Activated CD8-positive, alpha-beta memory T cell treated with anti-CD3 and anti-CD28 coated beads, Interleukin-2, amount 50 U/mL, for 24 hours (primary cell): ENCODE data around the gene MIX23.
"Not testable (repeated sequence)": the region's sequence is repeated elsewhere in the genome, so short reads cannot be mapped to it uniquely, and the experiment has no call there.

Experiments used
- DNase-seq: peaks from one replicate; pipeline ENCODE4 v3.0.0-alpha.2; 2020; ENCODE audit errors: extremely low read depth

Gene MIX23

DNA sequence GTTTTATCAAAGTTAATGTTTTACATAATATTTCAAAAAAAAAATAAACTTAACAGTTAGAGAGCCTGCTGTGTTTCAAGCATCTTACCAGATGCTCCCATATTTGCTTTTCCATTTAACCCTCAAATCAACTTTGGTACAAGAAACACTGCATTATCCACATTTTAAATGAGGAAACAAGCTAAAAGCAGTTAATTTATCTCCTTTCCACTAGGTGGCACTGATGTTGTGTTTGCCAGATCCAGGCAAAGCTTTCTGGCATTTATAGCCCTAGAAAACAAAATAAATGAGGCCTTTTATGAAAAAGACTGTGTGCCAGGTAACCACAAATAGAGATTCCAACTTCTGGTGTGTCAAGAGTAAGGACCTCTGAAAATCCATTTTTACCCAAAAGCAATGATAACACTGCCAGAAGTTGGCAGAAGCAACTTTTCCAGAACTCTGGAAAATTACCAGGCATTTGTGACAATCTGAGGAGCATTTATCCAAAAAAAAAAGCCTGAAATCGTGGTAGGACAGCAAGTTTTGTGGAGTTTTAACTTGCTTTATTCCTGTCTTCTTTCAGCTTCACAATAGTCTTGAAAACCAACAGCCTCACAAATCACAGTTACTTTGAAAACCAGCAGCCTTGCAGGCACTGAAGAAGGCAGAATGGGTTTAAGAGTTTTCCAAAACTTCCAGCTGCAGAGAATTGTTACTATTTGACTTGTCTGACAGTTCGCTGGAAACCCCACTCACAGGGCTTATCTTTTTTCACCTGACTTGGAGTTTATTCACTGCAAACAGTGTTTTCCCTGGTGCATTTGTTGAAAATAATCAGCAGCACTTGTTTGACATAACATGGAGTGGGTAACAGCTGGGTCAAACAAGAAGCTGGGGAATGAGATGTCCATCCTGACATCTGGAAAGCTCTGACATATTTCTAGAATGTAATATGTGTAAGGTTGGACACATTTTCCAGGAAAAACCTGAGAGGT lies 10.1 kb upstream of the MIX23 start:
- no peak for DNase-seq

DNA sequence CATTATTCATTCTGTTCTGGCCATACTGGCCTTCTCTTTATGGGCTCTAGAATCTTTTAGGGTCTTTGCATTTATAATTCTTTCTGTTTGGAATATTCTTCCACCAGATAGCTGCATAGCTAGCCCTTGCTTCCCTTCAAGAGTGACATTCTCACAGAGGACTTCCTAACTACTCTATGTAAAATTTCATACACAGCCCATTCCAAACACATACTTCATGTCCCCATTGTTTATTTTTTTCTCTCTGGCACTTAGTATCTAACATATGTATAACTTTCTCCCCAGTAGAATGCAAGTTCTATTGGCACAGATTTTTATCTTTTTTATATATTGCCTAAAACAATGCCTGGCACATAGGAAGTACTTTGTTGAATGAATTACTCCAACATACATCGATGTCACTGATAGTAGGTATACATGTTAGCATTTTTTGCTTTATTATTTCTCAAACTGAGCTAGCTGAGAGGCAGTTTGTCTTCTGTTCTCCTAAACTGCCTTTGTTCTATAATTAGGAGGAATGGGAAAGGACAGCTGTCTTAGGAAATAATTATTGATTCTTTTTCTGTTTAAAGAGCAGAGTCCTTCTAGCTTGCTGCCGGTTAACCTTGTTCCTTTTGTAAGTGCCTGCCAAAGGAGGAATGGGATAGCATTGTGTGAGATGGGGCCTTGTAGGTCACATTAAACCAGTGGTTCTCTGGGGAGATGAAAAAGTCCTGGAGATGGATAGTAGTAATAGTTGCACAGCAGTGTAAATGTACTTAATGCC lies 8.8 kb upstream of the MIX23 start:
- no peak for DNase-seq

DNA sequence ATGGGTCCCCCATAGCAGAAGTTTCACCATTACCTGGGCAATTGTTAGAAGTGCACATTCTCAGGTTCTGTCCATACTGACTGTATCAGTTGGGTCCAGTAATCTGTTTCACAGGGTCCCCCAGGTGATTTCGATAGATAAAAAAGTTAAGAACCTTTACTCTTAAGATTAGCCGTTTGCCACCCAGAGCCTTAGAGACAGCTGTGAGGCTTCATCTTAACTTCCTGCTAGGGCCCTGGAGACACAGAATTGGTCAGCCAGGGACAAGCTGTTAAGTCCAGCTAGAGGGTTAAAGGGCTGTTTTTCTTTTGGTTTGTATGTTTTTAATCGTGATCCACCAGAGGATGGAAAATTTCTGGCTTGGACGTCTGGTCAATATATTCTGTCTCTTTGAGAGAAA lies 7.6 kb upstream of the MIX23 start:
- no peak for DNase-seq

DNA sequence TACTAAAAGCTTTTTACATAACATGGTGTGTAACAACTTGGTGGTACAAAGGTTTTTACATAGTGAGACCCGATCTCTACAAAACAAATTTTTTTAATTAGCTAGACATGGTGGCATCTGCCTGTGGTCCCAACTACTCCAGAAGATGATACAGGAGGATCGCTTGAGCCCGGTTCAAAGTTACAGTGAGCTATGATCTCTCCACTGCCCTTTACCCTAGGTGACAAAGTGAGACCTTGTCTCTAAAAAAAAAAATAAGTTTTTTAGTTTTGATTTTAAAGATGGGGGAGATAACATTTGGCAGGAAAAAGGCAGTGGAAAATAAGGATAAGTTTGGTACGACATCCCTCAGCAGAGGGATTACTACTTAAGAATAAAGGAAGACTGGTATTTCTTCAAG lies 6.9 kb upstream of the MIX23 start:
- no peak for DNase-seq

DNA sequence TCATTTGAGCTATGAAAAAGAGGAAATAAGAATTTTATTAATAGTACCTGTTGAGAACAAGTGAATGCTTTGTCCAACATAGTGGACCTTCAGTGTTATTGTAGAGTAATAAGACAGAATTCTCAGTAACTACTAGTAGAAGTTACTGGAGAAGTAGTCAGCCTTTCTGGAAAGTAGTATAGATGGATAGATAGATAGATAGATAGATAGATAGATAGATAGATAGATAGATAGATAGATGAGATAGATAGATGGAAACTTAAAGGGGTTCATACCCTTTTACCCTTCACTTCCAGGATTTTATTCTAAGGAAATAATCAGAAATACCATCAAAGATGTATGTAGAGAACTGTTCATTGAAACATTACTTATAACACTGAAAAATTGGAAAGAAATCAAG lies 6.2 kb upstream of the MIX23 start:
- DNase-seq: no peak

DNA sequence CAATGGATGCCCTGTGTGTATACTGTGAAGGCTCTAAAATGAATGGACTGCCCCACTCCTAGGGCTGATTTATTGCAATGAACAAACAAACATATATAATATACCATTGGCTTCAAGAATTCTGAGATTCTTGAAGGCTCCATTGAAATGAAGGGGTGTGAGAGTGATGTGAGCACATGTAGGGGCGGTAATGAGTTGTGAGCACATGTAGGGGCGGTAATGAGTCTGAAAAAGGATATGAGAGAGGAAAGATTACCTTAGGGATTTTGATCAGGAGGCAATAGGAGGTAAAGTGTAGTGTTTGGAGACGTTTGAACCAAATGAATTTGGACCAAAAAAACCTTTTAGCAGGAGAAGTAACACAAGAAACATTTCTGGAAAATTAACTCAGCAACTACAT lies 4.7 kb upstream of the MIX23 start:
- DNase-seq: no peak

DNA sequence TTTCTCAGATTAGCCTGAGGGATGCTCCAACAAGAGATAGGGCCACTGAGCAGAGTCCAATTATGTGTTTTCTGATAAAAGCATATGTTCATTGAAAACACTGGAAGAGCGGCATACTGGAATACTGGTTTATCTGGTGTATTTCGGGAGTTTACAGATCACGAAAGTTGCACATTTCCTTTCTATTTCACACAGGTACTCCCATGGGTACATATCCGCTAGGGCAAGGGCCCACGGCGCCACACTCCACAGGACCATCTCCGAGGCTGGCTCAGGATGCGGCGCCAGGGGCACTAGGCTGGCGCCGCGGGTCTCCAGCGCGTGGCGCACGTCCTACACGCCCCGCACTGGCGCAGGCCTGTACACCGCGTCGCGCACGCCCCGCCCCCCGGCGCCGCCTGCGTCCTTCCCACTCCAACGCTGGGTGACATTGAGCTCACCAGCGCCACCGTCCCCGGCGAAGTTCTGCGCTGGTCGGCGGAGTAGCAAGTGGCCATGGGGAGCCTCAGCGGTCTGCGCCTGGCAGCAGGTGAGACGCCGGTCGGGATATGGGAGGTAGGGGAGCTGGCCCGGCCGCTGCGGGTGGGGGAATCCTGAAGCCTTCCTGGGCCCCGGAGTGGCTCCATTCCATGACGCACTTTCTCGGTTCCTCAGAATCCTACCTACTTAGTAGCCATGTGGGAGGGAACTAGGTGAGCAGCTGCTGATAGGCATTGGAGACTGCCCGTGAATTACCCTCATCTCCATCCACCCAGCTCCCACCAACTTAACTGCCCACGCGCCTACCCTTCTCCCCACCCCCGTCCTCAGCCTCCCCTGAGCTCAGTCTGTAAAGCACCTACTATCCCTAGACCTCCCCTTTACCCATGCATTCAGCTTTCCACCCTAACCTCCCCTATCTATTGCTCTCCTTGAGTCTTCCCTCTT lies 1.0 kb upstream of the MIX23 start, which contains the start of gene FAM162A:
FAM162A (plus strand) TSS at position 412 of the 927 bp plus-strand sequence; CDS start at position 496, 84 bp downstream.
- DNase-seq: peak; percentile 76

DNA sequence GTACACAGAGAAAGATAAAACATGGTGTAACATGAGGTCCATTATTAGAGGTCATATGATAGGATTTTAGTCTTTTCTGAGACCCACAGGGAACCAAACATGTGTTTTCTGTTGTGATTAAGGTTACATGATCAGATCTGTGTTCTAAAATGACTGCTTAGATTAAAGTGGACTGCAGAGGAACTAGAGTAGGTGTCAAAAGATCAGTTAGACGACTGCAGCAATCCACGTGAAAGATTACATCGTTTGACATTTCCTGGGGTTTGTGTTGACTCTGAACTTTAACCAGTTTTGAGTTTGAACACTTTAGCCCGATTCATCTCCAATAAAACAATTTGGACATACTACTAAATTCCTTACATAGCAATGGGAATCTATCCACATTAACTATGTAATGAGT lies 5.1 kb downstream of the MIX23 start:
- no peak for DNase-seq

DNA sequence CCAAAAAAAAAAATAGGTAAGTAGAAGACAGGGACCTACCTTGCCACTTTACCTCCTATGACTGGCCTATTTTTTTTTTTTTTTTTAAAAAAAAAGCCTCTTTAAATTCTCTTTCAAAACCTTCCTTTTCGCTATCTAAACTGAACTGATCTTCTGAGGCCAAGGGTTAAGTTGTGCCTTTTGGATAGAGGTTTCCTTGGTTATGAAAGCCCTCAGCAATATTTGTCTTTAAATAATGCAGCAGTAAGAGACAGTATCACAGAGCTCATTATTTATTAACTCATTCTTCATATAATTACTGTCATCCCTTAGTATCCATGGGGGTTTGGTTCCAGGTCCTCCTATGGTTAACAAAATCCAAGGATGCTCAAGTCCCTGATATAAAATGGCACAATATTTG lies 9.0 kb downstream of the MIX23 start:
- DNase-seq: no peak

DNA sequence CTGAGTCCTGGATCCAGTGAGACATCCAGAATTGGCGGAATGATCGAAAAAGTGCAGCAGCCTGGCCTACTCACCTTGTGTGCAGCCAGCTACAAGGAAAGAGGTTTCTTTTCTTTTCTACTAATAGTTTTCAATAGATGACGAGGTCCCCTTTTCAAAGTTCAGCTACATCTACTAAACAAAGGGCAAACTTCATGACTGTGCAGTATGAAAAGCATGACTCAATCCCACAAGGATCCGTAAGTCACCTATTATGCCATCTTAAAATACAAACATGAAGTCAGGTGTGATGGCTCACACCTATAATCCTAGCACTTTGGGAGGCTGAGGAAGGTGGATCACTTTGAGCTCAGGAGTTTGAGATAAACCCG lies 16.7 kb downstream of the MIX23 start:
- DNase-seq: no peak

DNA sequence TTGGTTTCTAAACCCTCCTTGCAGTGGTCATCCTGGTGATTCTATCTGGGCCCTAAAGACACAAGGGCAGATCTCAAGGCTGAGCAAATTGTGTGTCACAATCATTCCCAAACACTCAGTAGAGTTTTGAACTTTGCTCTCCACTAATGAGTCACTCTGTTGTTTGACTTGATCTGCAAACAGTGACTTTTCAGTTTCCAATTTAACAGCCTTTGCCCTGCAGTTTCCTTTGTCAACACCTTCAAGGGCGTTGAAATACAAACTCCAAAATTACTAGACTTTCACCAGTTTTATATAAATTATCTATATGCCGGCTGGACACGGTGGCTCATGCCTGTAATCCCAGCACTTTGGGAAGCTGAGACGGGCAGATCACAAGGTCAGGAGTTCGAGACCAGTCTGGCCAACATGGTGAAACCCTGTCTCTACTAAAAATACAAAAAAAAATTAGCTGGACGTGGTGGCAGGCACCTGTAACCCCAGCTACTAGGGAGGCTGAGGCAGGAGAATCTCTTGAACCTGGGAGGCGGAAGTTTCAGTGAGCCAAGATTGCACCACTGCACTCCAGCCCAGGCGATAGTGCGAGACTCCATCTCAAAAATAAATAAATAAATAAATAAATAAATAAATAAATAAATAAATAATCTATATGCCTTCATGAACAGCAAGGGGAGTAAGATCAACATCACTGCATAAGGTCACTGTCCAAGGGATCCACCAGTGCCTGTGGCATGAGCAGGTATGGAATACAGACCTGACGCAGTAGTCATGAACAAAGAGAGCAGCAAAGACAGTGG lies 17.3 kb downstream of the MIX23 start:
- not testable (repeated sequence) for DNase-seq

DNA sequence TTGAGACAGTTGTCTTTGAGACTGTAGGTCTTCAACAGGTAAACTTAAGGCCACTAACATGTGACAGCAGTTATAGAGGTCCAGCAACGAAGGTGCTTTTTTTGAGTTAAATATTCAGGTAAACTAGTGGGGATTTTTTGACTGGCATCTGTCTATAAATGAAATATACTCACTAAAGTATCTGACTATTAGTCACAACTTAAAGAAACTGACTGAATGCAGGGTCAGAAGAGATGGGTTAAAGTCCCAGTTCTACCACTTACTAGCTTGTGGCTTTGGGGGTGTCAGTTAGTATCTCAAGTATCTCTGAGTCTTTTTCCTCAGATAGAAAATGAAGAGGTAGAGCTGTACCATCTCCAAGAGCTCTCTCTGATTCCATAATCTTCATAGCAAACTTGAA lies 18.0 kb downstream of the MIX23 start:
- DNase-seq: no peak

DNA sequence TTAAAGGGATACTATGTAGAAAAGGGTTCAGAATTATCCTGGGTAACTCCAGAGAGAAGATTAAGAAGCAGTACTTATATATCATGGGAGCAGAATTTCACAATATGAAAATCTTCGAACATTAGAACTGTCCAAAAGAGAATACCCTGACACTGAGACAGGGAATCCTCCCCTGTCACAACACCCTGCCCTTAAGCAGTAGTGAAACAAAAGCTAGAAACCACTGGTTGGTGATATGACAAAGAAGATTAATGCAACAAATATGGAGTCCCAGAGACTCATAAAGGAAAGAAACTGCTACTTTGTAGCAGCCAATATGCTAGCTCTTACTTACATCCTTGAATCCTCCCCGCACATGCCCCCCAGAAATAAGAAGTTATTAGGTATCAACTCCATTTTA lies 18.5 kb downstream of the MIX23 start:
- no peak for DNase-seq

DNA sequence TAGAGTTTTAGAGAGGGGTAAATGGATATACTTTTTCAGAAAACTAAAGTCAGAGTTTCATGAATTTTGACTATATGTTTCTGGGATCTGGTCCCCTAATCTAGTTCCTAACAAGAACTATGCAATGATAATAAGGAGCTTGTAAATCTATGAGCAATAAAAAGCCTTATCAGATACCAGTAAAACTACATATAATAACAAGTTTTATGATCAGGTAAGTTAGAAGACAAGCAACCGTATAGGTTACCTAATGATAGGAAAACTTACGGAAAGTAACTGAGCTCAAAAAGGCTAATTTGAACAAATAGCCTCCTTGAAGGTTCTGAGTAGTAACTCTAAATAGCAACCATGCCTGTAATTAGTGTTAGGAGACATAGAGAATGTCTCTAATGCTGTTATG lies 21.0 kb downstream of the MIX23 start:
- DNase-seq: no peak

DNA sequence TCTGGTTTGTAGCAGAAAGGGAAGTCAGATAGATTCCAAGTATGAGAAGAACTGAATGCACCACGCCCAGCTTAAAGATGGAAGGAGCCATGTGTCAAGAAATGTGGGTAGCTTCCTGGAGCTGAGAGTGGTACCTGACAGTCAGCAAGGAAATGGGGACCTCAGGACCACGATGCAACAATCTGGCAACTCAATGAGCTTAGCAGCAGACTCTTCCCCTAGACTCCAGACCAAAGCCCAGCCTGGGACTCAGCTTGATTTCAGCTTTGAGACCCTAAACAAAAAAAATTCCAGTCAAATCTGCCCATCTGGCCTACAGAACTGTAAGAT lies 24.4 kb downstream of the MIX23 start:
- no peak for DNase-seq

DNA sequence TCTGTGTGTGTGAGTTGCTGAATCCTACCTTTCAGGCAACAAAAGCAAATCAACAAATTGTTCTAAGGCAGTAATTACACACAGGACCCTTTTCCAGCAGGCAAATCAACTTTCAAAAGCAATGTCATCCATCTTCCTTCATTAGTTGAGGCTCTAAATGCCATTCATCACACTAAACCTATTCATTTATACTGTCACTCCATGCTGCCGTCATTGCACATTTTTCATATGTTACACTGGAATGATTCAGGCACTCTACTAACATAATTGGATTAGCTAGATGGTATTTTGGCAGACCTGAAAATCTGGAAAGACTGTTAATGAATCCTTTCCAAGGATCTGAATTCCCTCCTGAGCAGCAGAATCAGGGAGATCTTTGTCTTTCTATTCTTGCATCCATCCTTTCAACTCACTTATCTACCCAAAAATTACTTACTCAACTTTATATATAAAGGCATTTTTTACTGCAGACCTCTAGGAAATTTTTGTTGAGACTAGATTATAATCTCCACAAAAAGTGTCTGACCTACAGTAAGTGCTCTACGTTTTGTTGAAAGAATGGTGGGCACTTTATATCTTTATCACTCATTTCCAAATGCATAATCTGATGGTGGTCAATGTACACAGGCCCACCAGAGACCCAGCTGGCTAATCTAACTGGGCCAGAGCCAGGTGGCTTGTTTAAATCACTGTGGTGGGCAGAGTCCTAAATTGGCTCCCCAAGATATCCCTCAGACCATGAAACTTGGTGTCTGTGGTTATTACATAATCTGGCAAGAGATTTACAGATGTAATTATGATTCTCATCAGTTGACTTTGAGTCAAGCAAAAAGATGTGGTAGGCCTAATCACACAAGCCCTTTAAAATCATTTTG lies 25.0 kb downstream of the MIX23 start:
- DNase-seq: no peak

DNA sequence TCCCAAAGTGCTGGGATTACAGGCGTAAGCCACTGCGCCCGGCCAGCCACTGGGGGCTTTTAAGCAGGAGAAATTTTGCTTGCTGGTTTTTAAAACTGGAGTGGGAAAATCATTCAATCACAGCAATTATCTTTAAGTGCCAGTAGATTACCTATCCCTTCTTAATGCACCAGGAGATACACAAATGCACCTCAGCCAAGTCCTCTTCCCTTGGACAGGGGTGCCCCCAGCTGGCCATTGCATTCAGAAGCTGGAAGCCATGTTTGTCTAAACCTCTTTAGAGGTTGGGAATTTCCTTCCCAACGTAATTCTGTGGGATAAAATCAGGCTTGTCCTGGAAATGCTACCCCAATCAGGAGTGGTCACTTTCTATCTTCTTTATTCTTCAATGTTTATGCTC lies 26.6 kb downstream of the MIX23 start:
- DNase-seq: no peak

DNA sequence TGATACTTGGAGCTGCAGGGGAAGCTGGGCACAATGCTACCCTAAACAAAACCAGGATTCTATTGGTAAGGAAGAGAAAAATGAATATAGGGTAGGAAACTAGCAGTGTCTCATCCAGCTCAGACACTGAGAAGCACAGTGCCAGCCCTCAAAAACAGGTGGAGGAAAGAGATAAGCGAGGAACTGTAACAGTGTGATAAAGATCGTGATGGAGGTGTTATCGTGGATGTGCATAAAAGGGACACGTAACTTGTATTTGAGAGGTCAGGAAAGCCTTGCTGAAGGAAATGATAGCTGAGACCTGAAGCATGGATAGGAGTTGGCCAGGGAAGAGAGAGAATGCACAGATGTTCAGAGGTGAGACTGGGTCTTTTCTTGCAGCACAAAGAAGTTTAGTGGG lies 27.4 kb downstream of the MIX23 start:
- DNase-seq: no peak

DNA sequence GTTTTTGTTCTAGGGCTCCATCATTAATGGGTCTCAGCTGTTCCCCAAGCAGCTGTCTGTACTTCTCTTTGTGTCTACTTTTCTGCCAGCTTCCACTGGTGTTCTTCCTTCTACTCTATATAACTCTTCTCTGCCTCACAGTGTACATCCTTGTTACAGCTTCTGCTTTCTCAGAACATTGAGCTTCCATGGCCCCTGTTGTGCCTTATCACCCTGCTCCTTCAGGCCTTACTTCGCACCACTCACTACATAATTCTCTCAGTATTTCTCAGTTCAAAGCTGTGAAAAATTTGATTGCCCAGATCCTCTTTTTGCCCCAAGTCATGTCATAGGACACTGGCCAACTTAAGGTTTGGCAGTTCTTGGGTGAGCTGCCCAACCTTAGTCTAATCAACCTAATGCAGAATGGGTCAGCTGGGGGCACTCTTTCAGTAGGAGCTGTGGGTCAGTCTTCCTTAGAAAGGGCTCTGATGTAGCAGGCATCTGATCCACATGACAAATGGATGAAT lies 29.1 kb downstream of the MIX23 start:
- no peak for DNase-seq

DNA sequence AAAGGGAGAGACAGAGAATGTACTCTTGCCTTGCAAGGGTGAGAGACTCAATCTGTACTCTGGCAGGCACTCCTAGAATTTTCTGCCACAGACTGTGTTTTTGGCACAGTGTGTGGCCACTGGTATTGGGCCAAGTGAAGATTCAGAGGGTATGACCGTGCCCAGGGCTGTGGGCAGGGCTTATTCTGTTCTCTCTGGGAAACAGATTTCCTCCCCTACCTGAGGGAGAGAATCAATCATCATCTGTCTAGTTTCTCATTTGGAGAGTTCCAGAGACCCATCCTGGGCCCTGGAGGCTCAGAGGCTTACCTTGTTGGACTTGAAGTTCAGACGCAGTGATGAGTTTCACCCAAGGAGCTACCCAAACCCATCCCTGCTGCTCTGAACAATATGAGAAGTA lies 29.8 kb downstream of the MIX23 start:
- no peak for DNase-seq
